Subcutaneous adipose tissue (tissue), 4 donors: ENCODE measurements around the gene WWOX. TPM values are rescaled to one million over a fixed set of nuclear protein-coding genes. Genes with fewer than 3 reads are reported as not detected.

Source experiments
- total RNA-seq, 4 donors: library from RNA; depleted of rRNA; stranded (reverse); fragments of >200 nt; gene quantifications; one replicate each; pipeline ENCODE4 v1.1.0, GENCODE V29; 2016
- TF ChIP-seq, protein P1 (sequence below): fragments of 450-650 bp; IDR thresholded peaks from one replicate; pipeline ENCODE4 v1.5.1; 2016; ENCODE audit warnings: low read depth, mild to moderate bottlenecking, control low read depth, antibody characterized with exemption, moderate library complexity

WWOX gene
- total RNA-seq, 4 donors from 2014 or later = 31.4 to 67.8 (median 46.0) TPM

- TF ChIP-seq, protein P1, sequence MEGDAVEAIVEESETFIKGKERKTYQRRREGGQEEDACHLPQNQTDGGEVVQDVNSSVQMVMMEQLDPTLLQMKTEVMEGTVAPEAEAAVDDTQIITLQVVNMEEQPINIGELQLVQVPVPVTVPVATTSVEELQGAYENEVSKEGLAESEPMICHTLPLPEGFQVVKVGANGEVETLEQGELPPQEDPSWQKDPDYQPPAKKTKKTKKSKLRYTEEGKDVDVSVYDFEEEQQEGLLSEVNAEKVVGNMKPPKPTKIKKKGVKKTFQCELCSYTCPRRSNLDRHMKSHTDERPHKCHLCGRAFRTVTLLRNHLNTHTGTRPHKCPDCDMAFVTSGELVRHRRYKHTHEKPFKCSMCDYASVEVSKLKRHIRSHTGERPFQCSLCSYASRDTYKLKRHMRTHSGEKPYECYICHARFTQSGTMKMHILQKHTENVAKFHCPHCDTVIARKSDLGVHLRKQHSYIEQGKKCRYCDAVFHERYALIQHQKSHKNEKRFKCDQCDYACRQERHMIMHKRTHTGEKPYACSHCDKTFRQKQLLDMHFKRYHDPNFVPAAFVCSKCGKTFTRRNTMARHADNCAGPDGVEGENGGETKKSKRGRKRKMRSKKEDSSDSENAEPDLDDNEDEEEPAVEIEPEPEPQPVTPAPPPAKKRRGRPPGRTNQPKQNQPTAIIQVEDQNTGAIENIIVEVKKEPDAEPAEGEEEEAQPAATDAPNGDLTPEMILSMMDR = no peak
Measured at GRCh38 chr16:78096386-78096785, 3.1 kb upstream of the WWOX start.

GRCh38 chr16:78097548-78097947 is 1.9 kb upstream of the WWOX start:
- TF ChIP-seq, protein P1 = no peak

GRCh38 chr16:78098087-78098486 is 1.4 kb upstream of the WWOX start:
- TF ChIP-seq, protein P1 = no peak

DNA sequence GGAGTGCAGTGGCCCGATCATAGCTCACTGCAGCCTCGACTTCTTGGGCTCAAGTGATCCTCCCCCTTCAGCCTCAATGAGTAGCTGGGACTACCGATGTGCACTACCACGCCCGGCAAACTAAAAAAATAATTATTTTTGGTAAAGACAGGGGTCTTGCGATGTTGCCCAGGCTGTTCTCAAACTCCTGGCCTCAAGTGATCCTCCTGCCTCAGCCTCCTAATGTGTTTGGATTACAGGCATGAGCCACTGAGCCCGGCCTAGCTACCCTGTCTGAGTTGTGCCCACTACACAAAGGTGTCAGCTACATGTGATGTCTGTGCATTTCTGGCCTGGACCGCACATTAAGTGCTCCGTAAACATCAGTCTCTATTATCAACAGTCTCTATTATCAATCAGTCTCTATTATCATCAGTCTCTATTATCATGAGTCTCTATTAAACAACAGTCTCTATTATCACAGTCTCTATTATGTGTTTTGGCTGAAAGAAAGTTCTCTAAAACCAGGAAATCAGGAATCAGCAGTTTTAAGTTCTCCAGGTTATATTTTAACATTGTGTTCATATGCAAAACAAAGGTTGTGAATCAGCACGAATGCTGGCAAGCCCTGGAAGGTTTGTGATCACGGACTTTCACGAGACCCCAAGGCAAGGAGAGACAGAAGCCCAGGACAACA is 721 bp upstream of the WWOX start:
- TF ChIP-seq, protein P1 = no peak

DNA sequence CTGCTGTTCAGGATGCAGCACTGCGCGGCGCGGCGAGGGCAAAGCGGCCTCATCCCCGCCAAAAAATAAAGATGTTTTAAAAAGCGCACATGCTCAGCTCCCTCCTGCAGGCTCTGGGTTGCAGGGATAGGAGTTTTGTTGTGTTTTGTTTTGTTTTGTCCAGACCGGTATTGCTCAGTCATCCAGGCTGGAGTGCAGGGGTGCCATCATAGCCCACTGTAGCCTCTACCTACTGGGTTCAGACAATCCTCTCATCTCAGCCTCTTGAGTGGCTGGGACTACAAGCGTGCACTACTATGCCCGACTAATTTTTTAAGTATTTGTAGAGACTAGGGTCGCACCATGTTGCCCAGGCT is 636 bp downstream of the WWOX start:
- TF ChIP-seq, protein P1 = no peak

GRCh38 chr16:78102122-78102660 is 2.7 kb downstream of the WWOX start:
- TF ChIP-seq, protein P1 = no peak

- TF ChIP-seq, protein P1 = no peak
Measured at GRCh38 chr16:78102865-78103264, 3.4 kb downstream of the WWOX start.
